ENCODE data around the gene KMT2C.

Gene KMT2C

DNA sequence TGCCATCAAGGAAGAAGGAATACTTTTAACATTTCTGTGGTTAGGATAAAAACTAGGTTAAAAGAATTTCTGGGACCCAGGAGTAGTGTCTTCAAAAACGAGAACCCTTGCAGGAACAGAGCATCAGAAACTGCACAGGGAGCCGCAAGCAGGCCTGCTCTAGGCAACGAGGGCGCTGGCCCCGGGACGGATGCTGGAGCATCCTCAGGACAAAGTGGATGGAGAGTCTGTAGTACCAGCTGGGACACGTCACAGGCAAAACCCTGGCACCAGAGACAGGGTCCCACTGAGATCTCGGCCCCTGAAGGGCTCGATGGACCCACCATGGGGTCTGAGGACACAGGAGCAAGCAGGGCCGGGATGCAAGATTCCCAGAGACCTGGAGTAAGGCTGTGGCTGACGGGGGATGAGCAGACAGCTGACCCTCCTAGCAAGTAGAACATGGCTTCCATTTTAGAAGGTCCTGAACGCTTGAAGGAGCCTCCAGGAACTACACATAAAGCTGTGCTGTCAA, 303.8 kb downstream of the KMT2C start:
- no peak for DNase-seq

DNA sequence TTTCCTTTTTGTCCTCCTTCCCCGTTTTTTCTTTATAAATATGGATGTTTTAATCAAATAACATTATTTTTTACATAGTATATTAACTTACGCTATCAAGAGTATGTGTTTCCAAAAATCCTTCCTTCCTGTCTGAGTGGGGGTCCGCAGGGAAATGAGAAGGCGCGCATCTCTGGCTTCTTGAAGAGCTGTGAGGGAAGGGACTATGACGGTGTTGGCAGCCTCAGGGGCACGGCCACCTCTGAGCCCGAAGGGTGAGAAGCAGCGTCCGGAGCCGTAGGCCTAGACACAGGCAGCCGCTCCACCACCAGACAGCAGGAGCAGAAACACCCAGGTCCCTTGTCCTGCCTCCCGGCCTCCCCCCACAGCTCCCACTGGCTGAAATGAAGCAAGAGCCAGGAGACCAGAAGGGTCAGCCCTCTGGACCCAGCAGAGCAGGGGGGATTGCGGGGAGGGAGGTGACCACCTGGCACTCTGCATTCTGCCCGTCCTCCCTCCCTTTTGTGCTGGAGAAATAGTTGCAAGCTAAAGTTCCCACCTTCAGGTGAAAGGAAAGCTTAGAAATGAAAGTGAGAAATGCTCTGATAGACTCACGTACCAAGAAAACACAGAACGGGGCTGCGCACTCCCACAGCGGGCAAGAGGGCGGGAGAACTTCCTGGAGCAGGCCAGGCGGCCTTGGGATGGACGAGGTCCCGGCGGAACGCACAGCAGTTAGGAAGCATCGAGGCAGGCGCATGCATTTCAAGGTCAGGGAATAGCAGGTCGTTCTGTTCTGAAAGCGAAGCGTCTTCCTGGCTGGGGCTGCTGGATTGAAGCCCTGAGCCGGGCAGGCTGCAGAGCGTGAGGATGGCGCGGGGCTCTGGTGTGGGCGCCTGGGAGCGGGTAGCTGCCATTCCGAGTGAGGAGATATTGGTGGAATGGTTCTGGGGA, 304.9 kb downstream of the KMT2C start:
- no peak for DNase-seq

DNA sequence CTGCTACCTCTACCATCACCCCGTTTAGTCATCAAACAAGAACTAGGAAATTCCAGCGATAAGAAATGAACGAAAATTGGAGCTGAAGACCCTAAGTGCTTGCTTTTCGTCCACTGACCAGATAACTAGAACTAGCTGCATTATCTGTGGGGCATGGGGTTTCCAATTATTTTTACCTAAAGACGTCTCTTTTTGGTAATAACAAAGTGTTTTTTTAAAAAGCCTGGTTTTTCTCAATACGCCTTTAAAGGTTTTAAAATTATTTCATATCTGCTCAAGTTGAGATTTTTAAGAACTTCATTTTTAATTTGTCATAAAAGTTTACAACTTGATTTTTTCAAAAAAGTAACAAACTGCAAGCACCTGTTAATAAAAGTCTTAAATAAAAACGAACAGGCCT, 306.1 kb downstream of the KMT2C start:
- DNase-seq = no peak

DNA sequence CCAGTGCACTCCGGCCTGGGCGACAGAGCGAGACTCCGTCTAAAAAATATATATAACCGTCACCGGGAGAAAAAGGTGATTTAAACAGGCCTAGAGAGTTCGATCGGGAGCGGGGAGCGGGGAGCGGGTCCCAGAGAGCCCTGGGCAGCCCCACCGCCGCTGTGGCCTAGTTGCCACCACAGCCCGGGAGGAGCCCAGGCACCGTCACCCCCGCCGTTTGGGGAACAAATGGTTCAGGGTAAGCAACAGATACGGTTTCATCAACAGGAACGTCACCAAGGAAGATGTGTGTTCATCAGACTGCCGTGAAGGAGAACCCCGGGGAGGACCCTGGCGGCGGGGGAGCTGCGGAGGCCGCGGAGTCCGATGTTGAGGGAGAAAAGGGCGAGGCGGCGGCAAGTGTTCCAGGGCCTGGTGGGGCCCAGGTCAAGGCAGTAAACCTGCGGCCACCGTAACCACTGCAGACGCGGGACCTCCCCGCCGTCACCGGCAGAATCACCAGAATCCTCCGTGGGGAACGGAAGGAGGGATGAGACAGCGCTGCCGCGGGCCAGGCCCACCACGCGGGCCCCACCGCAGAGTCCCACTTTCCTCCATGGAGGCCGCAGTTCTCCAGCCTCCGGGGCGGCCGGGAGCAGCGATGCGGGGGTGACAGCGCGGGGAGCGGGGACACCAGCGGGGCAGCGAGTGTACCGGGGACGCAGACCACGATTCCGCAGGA, 306.9 kb downstream of the KMT2C start:
- no peak for DNase-seq

DNA sequence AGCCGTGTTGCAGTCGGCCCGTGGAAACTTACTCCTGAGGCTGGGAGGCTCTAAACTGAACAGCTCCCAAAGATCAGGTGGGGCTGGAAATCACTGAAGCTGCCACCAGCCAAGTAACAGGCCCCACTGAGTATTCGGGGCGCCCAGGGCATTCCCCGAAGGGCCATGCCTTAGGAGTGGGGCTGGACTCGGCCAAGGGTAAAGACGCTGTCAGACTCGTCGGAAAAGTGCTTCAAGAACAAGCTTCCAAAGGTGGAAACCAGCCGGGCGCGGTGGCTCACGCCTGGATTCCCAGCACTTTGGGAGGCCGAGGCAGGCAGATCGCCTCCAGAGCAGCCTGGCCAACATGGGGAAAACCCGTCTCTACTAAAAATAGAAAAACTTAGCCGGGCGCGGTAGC, 307.6 kb downstream of the KMT2C start:
- no peak for DNase-seq

DNA sequence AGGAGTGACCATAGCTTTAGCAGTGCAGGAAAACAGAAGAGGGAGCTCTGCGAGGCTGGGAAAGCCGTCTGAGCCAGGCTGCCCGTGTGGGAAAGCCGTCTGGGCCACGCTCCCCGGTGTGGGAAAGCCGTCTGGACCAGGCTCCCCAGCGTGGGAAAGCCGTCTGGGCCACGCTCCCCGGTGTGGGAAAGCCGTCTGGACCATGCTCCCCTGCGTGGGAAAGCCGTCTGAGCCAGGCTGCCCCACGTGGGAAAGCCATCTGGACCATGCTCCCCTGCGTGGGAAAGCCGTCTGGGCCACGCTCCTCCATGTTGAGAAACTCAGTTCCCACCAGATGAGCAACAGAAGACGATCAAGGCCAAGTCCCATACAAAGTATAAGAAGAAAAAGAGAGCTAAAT, 308.6 kb downstream of the KMT2C start:
- DNase-seq = no peak

DNA sequence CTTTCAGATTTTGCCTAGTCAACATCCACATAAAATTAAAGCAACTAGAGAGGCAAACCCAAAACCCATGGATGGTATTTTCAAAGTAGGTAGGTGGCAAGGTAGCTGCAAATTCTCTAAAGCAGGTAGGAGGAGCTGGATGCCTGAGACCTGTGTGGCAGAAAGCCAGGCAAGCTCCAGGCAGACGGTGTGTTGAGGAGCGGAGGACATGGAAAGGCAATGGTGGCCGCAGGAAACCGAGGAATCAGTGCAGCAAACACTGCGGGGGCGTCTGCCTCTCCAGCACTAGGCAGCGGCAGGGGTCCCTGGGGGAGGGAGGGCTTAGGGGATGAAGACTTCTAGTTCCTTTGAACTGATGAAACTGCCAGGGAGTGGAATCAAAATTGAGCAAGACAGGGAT, 309.1 kb downstream of the KMT2C start:
- no peak for DNase-seq

DNA sequence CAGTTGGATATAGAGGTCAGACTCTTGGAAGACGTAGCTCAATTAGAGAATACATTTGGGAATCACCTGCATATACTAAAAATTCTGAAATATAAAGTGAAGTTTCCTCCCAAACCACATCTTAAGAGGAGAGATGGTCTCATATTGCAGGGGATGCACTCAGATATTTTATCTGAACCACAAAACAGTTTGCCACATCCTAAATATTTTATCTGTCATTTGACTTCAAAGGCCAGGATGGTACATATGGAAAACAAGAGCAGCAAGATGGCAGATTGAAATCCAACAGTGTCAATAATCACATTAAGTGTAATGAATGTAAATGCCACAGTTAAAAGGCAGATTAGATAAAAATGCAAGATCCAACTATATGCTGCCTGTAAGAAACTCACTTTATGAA, 313.3 kb downstream of the KMT2C start:
- no peak for DNase-seq

DNA sequence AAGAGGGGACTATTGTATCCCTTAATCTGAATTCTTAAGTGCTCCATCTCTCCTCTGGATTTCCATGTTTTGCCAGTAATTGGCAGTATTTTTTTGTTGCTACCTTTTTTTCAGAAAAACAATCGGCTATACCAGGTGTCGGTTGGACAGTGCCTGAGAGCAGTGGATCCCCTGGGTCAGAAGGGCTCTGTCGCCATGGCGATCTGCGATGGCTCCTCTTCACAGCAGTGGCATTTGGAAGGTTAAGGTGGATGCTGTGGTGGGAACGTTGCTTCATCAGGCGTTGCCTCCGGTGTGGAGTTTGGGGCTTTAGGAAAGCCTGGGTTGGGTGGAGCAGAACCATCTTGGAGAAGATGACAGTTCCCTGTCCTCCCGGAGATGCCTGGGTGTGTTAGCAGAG, 314.4 kb downstream of the KMT2C start:
- no peak for DNase-seq

DNA sequence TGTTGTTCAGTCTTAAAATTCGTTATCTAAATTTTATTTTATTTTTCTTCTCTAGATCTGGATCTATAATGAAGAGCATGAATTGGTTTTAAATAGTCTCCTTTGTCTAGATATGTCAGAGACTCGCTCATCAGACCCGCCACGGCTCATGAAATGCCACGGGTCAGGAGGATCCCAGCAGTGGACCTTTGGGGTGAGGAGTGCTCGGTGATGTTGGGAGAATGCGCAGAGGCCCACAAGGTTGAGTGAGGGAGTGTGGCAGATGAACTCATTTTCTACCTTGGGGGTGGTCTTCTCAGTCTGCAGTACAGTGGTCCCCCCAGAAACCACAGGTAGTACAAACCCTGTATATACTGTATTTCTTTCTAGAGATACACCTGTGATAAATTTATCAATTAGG, 315.0 kb downstream of the KMT2C start:
- no peak for DNase-seq

DNA sequence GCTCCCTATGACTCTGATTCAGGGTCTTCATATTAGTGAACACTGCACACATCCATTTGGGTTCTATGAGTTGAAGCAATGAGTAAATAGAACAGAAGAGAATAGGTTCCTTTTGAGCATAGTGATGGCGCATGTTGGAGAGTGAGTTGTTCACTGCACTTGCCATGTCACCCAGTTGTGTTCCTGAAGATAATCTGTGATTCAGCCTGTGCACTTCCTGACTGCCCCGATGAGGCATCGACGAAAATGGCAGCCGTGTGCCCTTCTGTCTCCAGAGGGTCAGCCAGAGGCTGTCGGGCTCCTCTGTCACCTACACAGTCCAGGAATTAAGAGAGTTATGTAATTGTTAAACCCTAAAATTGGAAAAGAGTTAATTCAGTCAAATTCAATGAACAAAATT, 315.6 kb downstream of the KMT2C start:
- no peak for DNase-seq

DNA sequence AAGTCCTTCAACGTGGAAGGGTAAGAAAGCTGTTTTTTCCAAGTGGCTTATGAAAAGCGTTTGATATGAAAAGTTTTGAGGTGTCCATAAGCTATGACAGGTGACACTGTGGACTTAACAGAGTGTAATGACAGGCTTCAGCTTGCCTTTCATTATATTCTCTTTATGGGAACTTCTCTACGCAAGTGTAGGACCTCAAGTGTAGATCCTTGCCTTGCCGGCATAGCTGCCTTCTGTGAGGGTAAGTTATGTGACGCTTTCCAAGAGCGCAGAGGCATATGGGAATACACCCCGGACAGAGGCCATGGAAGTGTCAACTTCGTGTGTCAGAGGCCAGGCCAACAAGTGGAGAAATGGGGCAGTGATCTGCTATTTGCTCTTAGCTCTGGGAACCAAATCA, 318.4 kb downstream of the KMT2C start:
- DNase-seq = no peak

DNA sequence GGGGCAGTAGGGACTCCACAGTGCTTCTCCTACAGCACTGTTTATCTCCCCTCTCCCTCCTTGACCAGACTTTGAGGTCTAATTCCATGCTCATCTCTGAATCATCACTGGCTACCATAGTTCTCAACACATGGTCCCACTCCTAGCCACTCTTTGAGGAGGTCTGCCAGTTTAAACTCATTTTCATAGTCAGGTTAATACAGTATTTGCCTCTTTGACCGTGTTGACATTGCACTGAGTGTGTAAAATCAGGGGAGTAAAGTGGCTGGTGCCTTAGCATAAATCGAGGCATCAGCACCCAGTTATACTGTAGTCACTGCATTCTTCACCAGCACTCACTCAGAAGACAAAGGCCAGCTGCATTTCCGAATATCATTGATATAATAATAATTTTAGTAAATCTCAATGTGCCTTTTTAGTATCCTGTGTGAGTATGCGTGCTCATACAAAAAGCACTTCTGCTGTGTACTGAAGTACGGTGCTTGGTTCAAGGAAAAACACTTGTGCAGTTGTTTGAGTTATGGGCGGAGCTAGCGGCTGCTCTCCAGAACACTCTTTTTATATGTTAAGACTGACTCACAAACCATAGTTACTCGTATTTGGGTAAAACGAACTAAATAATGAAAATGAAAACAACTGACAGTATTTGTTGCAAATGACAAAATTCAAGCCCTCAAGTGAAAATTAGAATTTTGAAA, 320.6 kb downstream of the KMT2C start:
- DNase-seq = no peak

DNA sequence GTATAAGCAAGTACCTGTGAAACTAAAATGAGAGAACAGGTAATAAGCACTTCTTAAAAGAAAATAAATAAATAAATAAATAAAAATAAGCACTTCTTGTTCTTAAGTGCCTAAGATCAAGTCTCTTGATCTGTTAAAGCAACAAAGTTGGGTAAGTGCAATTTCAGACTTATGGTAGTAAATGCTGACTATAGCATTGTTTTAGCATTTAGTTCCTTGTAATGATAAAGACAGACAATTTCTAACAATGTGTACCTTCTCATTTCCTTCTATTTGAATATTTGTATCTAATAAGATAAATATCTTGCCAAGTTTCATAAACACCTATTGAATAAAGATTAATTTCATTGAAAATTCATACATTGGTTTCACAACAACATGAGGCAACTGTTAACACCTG, 323.0 kb downstream of the KMT2C start:
- DNase-seq = no peak

DNA sequence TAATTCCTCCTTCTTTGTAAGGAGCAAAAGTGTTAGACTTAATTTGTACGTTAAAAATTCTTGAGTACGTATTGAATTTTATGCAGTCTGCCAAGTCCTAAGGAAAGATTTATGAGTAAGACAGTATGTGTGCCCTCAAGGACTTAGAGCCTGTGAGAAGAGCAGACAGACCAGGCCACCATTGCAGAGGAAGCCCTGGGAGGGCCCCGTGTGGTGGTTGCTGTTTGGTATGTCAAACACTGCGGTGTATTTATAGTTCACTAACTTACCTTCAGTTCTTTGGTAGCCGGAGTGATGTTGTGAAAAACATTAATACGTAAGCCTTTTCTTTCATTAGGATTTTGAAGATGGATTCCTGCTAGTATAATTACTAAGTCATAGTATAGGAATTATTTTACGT, 327.4 kb downstream of the KMT2C start:
- DNase-seq = no peak

DNA sequence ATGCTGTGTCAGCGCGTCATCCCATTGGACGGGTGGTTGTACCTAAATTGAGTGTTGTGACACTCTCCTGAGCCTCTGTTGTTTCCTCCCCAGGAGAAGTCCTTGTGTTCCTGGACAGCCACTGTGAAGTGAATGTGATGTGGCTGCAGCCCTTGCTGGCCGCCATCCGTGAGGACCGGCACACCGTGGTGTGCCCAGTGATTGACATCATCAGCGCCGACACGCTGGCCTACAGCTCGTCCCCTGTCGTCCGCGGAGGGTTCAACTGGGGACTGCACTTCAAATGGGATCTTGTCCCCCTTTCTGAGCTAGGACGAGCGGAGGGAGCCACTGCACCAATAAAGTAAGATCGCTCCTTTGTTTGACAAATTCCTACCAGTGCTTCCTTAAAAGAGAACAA, 327.9 kb downstream of the KMT2C start:
- no peak for DNase-seq

DNA sequence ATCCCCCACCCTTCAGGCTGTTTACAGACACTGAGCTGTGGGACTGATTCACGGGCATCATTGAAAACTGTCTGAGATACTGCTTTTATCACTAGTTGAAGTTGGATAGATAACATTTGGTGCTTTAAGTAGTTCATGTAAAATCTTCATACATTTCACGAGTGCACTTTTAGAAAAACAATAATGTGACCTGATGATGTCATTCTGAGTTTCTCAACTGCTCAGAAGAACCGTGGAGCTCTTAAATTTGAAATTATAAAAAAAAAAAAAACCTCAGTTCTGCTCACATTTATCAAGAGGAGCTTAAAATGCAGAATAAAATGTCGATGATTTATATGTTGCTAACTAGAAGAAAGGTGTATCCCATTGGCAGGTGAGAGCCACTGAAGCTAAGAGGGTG, 328.8 kb downstream of the KMT2C start:
- DNase-seq = no peak

DNA sequence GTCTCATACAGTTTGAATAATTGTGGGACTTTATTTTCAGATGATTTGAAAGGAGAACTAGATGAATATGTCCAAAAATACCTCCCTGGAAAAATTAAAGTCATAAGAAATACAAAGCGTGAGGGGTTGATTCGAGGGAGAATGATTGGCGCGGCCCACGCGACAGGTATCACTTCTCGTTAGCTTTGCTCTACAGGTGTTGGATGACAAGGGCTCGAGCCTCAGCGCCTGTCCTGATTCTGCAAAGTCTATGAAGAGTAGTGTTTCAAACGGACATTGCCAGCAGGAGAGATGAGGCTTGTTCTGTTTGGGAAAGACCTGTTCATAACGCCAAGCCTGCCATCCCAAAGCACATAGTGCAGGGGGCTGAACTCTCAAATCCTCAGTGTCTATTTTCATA, 330.6 kb downstream of the KMT2C start:
- DNase-seq = no peak

DNA sequence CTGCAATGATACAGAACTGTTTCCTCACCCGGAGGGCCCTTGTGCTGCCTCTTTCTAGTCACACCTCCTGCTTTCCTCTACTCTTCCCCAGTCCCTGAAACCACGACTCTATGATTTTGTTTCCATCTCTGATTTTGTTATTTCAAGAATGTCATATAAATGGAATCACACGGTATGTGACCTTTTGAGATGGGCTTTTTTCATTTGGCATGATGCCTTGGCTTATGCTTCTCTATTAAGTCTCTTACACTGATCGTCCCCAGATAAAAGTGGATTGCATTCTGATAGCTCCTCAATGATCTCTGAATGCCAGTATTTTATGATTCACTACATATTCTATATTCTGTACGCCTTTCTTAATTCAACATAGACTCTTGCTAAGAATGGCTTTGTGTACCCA, 332.1 kb downstream of the KMT2C start:
- DNase-seq = no peak

DNA sequence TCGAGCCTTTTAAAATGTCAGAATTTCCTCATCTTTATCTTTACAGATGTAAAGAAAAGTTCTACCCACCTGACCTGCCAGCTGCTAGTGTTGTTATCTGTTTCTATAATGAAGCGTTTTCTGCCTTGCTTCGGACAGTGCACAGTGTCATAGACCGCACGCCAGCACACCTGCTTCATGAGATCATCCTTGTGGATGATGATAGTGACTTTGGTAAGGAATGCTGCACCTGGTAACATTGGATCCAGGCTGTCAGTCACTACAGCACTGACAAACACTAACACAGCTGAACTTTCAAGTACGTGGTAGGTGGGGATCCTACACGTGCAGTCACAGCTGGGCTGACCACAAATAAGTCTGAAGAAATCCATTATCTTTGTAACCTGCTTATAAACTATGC, 332.7 kb downstream of the KMT2C start:
- no peak for DNase-seq

DNA sequence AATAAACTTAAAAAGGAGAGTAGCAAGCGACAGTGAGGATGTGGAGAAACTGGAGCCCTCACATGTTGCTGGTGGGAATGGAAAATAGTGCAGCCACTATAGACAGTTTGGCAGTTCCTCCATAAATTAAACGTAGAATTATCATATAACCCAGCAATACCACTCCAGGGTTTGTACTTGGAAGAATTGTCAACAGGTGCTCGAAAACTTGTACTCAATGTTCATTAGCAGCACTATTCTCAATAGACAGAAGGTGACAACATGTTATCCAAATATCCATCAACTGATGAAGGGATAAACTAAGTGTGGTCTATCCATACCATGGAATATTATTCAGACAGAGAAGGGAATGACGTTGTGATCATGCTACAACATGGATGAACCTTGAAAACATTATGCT, 338.5 kb downstream of the KMT2C start:
- no peak for DNase-seq

DNA sequence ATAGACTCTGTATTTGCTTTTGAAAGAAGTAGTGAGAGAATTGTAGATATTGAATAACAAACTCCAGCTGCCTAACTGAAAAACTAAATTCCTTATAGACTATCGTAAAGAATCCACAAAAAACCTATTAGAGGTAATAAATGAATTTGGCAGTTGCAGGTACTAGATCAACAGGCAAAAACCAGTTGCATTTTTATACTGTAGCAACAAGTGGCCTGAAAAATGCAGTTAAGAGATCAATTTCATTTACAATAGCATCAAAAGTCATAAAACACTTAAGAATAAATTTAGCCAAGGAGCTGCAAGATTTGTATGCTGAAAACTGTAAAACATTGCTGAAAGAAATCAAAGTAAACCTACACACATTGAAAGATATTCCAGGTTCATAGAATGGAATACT, 340.0 kb downstream of the KMT2C start:
- DNase-seq = no peak

DNA sequence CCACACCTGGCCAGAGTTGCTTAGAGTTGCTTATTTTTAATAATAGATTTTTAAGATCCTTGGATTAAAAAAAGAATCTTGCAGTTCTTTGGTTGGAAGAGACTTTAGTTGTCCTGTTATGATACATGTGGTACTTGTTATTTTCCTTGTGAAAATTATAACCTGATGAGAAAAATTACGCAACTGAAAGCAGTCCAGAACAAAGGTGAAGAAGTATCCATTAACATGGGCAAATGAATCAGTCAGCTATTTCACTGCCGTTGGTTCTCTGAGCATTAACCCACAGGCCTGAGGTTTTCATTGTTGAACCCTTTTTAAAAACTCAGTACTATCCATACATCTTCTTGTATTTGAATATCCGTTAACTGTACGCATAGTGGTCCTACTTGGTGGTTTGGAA, 342.1 kb downstream of the KMT2C start:
- DNase-seq = no peak

DNA sequence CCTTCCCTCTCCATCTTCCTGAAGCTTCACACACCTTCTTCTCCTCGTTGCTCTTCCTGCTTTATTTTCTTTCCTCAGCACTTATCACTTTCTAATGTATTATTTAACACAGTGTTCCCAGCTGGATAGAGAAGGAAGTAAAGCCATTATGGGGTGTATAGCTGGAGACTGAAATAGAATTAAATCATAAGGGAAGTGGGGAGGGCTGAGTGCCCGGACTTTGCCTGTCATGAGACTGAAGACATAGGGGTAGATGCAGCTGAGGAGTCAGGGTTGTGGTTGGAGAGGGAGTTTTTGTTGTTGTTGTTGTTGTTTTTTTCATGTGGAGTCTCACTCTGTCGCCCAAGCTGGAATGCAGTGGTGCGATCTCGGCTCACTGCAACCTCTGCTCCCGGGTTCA, 345.1 kb downstream of the KMT2C start:
- DNase-seq = no peak

All from activated gamma-delta T cell treated with Interleukin-2 at 50 U/mL for 16 hours (primary cell).